Mesendoderm (in vitro differentiated cells): ENCODE results near the gene INSYN1.

Experiments used
- DNase-seq: peaks from one replicate; pipeline ENCODE4 v3.0.0; 2013
- H2AK5ac ChIP-seq: 2 replicates; pipeline ENCODE4 v1.6.1; 2013; ENCODE audit warnings: low read length, inconsistent platforms
- H2BK120ac ChIP-seq: 2 replicates; pipeline ENCODE4 v1.6.1; 2013; ENCODE audit warnings: low read depth, mild to moderate bottlenecking, low read length, moderate library complexity, mixed read lengths
- H2BK15ac ChIP-seq: replicated peaks from 2 replicates; pipeline ENCODE4 v1.6.1; 2013; ENCODE audit warnings: low read depth, mild to moderate bottlenecking, moderate library complexity
- H2BK5ac ChIP-seq: 2 replicates; pipeline ENCODE4 v1.6.1; 2013; ENCODE audit warnings: low read length, inconsistent platforms
- H3K18ac ChIP-seq: 2 replicates; pipeline ENCODE4 v1.6.1; 2013; ENCODE audit warnings: mild to moderate bottlenecking, low read length, mixed read lengths
- H3K23ac ChIP-seq: one replicate; pipeline ENCODE4 v1.6.1; 2013; ENCODE audit warnings: low read length
- H3K27ac ChIP-seq: 2 replicates; pipeline ENCODE4 v1.5.1; 2013; ENCODE audit warnings: low read depth, mild to moderate bottlenecking, inconsistent platforms, low read length, moderate library complexity
- H3K27me3 ChIP-seq: 2 replicates; pipeline ENCODE4 v1.6.1; 2013; ENCODE audit warnings: low read length, control low read depth, mild to moderate bottlenecking, inconsistent platforms; ENCODE audit not compliant: insufficient read depth, poor library complexity
- H3K36me3 ChIP-seq: 2 replicates; pipeline ENCODE4 v1.6.1; 2013; ENCODE audit warnings: low read length, inconsistent platforms; ENCODE audit not compliant: control insufficient read depth, insufficient read depth
- H3K4ac ChIP-seq: one replicate; pipeline ENCODE4 v1.6.1; 2013; ENCODE audit warnings: low read depth, mild to moderate bottlenecking, low read length, moderate library complexity
- H3K4me1 ChIP-seq: 2 replicates; pipeline ENCODE4 v1.6.1; 2013; ENCODE audit warnings: low read depth, low read length, inconsistent platforms; ENCODE audit not compliant: control insufficient read depth
- H3K4me2 ChIP-seq: 2 replicates; pipeline ENCODE4 v1.6.1; 2013; ENCODE audit warnings: low read length
- H3K4me3 ChIP-seq: 2 replicates; pipeline ENCODE4 v1.5.1; 2013; ENCODE audit warnings: mild to moderate bottlenecking, low read length
- H3K56ac ChIP-seq: one replicate; pipeline ENCODE4 v1.6.1; 2013; ENCODE audit warnings: low read length
- H3K79me1 ChIP-seq: 2 replicates; pipeline ENCODE4 v1.6.1; 2013; ENCODE audit warnings: low read length, inconsistent platforms
- H3K79me2 ChIP-seq: 2 replicates; pipeline ENCODE4 v1.6.1; 2013; ENCODE audit warnings: mild to moderate bottlenecking, low read length; ENCODE audit not compliant: control insufficient read depth, insufficient read depth
- H3K9ac ChIP-seq: 2 replicates; pipeline ENCODE4 v1.6.1; 2013; ENCODE audit warnings: low read length, inconsistent platforms
- H4K5ac ChIP-seq: one replicate; pipeline ENCODE4 v1.6.1; 2013; ENCODE audit warnings: low read length
- H4K8ac ChIP-seq: one replicate; pipeline ENCODE4 v1.6.1; 2013; ENCODE audit warnings: low read depth, mild to moderate bottlenecking, control low read depth, low read length, moderate library complexity
- WGBS: extraction: QIAGEN DNeasy Blood & Tissue Kit; methylation state at CpG from one replicate; pipeline ENCODE4 v1.1.7; 2013; ENCODE audit warnings: low lambda C conversion rate, missing lambda C conversion rate; ENCODE audit not compliant: insufficient coverage; ENCODE audit errors: extremely low coverage; 5-methylcytosine and 5-hydroxymethylcytosine counted together

INSYN1 gene

DNA sequence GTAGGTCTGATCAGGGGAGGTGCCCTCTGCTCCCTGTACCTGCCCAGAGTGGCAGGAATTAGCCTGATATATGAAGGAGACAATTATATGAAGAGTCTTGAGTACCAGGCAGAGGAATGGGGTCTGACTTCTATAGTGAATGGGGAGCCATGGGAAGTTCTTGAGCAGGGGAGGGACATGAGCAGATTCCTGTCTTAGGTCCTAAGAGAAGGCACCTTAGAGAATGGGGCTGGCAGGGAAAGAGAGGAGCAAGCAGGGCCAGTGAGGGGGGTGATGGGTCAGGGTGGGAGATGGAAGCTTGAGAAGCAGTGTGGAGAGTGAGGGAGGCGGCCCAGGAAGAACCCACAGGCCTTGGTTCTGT is 56.5 kb downstream of the INSYN1 start:
- H2AK5ac ChIP-seq, result no peak overlapping the region
- no peak overlapping the region for H3K4me2 ChIP-seq
- no peak overlapping the region for H3K23ac ChIP-seq
- H3K79me2 ChIP-seq, result peaks cover 45% of the 10 kb centered on the region
- peak overlapping the region; percentile 32 for H2BK5ac ChIP-seq
- H2BK120ac ChIP-seq, result no peak overlapping the region
- DNase-seq, result no peak
- no peak overlapping the region for H4K8ac ChIP-seq
- no peak overlapping the region for H3K4me3 ChIP-seq
- H3K36me3 ChIP-seq, result no peaks in the 10 kb centered on the region
- H3K18ac ChIP-seq, result no peak overlapping the region
- H3K4ac ChIP-seq, result peak overlapping the region; percentile 11
- H2BK15ac ChIP-seq, result no peak overlapping the region
- H3K27ac ChIP-seq, result peak overlapping the region; percentile 7
- peak overlapping the region; percentile 51 for H3K56ac ChIP-seq
- H3K79me1 ChIP-seq, result peaks cover 42% of the 10 kb centered on the region
- H4K5ac ChIP-seq, result no peak overlapping the region
- no CpG with 5 or more reads among the region's 1 CpG for WGBS
- H3K9ac ChIP-seq, result peak overlapping the region; percentile 42
- peaks cover 7% of the 10 kb centered on the region for H3K4me1 ChIP-seq
- no peaks in the 10 kb centered on the region for H3K27me3 ChIP-seq

- DNase-seq, result no peak
- Histone ChIP-seq H3K4me1 (peaks cover 10% of the 10 kb centered on the region), H3K27ac (no peak overlapping the region), H3K4ac (peak overlapping the region; percentile 11), H3K79me1 (peaks cover 42% of the 10 kb centered on the region), H3K4me3 (no peak overlapping the region), H3K36me3 (no peaks in the 10 kb centered on the region), H2AK5ac (no peak overlapping the region), H2BK5ac (no peak overlapping the region), H4K8ac (no peak overlapping the region), H2BK120ac (no peak overlapping the region), H3K4me2 (no peak overlapping the region), H3K9ac (no peak overlapping the region), H3K23ac (no peak overlapping the region), H3K27me3 (no peaks in the 10 kb centered on the region), H3K18ac (no peak overlapping the region), H3K56ac (peak overlapping the region; percentile 51), H4K5ac (no peak overlapping the region), H3K79me2 (peaks cover 46% of the 10 kb centered on the region), H2BK15ac (no peak overlapping the region)
- WGBS, result no CpG with 5 or more reads among the region's 16 CpGs
These were observed 57.1 kb downstream of the INSYN1 start for GRCh38 chr15:73695773-73696640.

DNA sequence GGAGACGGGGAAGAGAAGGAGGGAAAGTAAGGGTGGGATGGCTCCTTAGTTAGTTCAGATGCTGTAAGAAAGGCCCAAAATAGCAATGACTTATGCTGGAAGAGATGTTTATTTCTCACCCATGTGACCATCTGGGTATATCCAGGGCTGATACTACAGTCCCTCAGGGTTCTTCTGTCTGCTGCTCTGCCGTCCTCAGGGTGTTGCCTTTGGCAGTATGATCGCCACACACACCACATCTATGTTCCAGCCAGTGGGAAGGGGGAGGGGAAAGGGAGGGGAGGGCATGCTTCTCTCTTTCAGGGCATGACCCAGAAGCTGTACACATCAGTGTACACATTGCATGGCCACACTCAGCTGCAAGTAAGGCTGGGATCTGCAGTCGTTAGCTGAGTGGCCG is 58.7 kb downstream of the INSYN1 start:
- no peak for DNase-seq
- Histone ChIP-seq H2BK120ac (no peak overlapping the region), H3K79me2 (peaks cover 54% of the 10 kb centered on the region), H3K4me3 (no peak overlapping the region), H3K9ac (no peak overlapping the region), H3K27ac (no peak overlapping the region), H4K5ac (no peak overlapping the region), H2AK5ac (no peak overlapping the region), H3K79me1 (peaks cover 43% of the 10 kb centered on the region), H2BK15ac (no peak overlapping the region), H3K56ac (no peak overlapping the region), H2BK5ac (no peak overlapping the region), H4K8ac (no peak overlapping the region), H3K18ac (no peak overlapping the region), H3K4ac (no peak overlapping the region), H3K36me3 (no peaks in the 10 kb centered on the region), H3K23ac (no peak overlapping the region), H3K4me2 (no peak overlapping the region), H3K27me3 (no peaks in the 10 kb centered on the region), H3K4me1 (peaks cover 10% of the 10 kb centered on the region)
- no CpG with 5 or more reads among the region's 5 CpGs for WGBS

- Histone ChIP-seq H3K79me2 (peaks cover 79% of the 10 kb centered on the region), H4K8ac (no peak overlapping the region)
- peak; percentile 94 for DNase-seq
These were observed 61.8 kb downstream of the INSYN1 start for GRCh38 chr15:73691396-73691795.

GRCh38 chr15:73688455-73688854 is 64.7 kb downstream of the INSYN1 start:
- Histone ChIP-seq H3K4me1 (peaks cover 16% of the 10 kb centered on the region), H3K4me2 (no peak overlapping the region), H3K36me3 (no peaks in the 10 kb centered on the region)

More at GRCh38 chr15:73691396-73691795, 61.8 kb downstream of the INSYN1 start:
- no peak overlapping the region for H3K27ac ChIP-seq
- H2BK15ac ChIP-seq, result no peak overlapping the region
- peak overlapping the region; percentile 27 for H2AK5ac ChIP-seq
- peaks cover 66% of the 10 kb centered on the region for H3K79me1 ChIP-seq
- H3K23ac ChIP-seq, result no peak overlapping the region
- H3K56ac ChIP-seq, result peak overlapping the region; percentile 58
- no peaks in the 10 kb centered on the region for H3K36me3 ChIP-seq
- no peaks in the 10 kb centered on the region for H3K27me3 ChIP-seq
- no peak overlapping the region for H3K4me3 ChIP-seq
- no peak overlapping the region for H4K5ac ChIP-seq
- H3K4me2 ChIP-seq, result no peak overlapping the region
- no peak overlapping the region for H2BK120ac ChIP-seq
- H3K4me1 ChIP-seq, result peaks cover 7% of the 10 kb centered on the region
- H3K18ac ChIP-seq, result no peak overlapping the region
- no peak overlapping the region for H3K4ac ChIP-seq
- no CpG with 5 or more reads among the region's 6 CpGs for WGBS
- no peak overlapping the region for H2BK5ac ChIP-seq
- peak overlapping the region; percentile 40 for H3K9ac ChIP-seq

More at GRCh38 chr15:73688455-73688854, 64.7 kb downstream of the INSYN1 start:
- no peak overlapping the region for H2BK15ac ChIP-seq
- no peak overlapping the region for H3K18ac ChIP-seq
- peaks cover 68% of the 10 kb centered on the region for H3K79me2 ChIP-seq
- H3K9ac ChIP-seq, result no peak overlapping the region
- no peak overlapping the region for H3K23ac ChIP-seq
- peaks cover 46% of the 10 kb centered on the region for H3K79me1 ChIP-seq
- no peak overlapping the region for H2BK5ac ChIP-seq
- DNase-seq, result no peak
- H3K56ac ChIP-seq, result no peak overlapping the region
- no CpG with 5 or more reads among the region's 6 CpGs for WGBS
- no peak overlapping the region for H3K4me3 ChIP-seq
- no peak overlapping the region for H2BK120ac ChIP-seq
- H2AK5ac ChIP-seq, result no peak overlapping the region
- H4K5ac ChIP-seq, result no peak overlapping the region
- H3K27ac ChIP-seq, result no peak overlapping the region
- no peaks in the 10 kb centered on the region for H3K27me3 ChIP-seq
- no peak overlapping the region for H4K8ac ChIP-seq
- H3K4ac ChIP-seq, result no peak overlapping the region
